GM20000 (cell line): ENCODE data around the gene EDAR.

ENCODE experiments used
- DNase-seq: peaks from one replicate; pipeline ENCODE4 v3.0.0; 2012; ENCODE audit warnings: low spot score
- CTCF ChIP-seq: IDR thresholded peaks from 2 replicates; pipeline ENCODE4 v1.5.1; 2012; ENCODE audit warnings: mild to moderate bottlenecking, control low read depth; ENCODE audit errors: extremely low read depth, missing control alignments

The EDAR gene

GRCh38 chr2:108945969-108946368 lies 43.1 kb downstream of the EDAR start:
- no peak for TF ChIP-seq CTCF

GRCh38 chr2:108944601-108945331 lies 44.3 kb downstream of the EDAR start:
- DNase-seq = no peak
- no peak for TF ChIP-seq CTCF

More at GRCh38 chr2:108945969-108946368, 43.1 kb downstream of the EDAR start:
- no peak for DNase-seq

GRCh38 chr2:108943751-108944150 lies 45.3 kb downstream of the EDAR start:
- TF ChIP-seq CTCF = no peak
- no peak for DNase-seq

- no peak for TF ChIP-seq CTCF
These were observed 46.1 kb downstream of the EDAR start for GRCh38 chr2:108942888-108943287.

GRCh38 chr2:108942231-108942825 lies 46.7 kb downstream of the EDAR start:
- TF ChIP-seq CTCF = no peak
- no peak for DNase-seq

More at GRCh38 chr2:108942888-108943287, 46.1 kb downstream of the EDAR start:
- no peak for DNase-seq

- DNase-seq = no peak
- TF ChIP-seq CTCF = no peak
These were observed 47.3 kb downstream of the EDAR start for GRCh38 chr2:108941767-108942166.

GRCh38 chr2:108941161-108941665 lies 47.8 kb downstream of the EDAR start:
- TF ChIP-seq CTCF = no peak
- DNase-seq = no peak
